GM18505 (cell line): ENCODE results near the gene PIGV.

Experiments
- ATAC-seq: cut with Tn5 transposase; IDR thresholded peaks from one replicate; pipeline ENCODE4 v1.9.1; 2021; ENCODE audit not compliant: unreplicated experiment
- POLR2A ChIP-seq: IDR thresholded peaks from 4 replicates; pipeline ENCODE4 v1.6.1; 2011; ENCODE audit warnings: borderline replicate concordance; ENCODE audit not compliant: insufficient read depth, insufficient read length; ENCODE audit errors: extremely low read depth

PIGV gene

DNA sequence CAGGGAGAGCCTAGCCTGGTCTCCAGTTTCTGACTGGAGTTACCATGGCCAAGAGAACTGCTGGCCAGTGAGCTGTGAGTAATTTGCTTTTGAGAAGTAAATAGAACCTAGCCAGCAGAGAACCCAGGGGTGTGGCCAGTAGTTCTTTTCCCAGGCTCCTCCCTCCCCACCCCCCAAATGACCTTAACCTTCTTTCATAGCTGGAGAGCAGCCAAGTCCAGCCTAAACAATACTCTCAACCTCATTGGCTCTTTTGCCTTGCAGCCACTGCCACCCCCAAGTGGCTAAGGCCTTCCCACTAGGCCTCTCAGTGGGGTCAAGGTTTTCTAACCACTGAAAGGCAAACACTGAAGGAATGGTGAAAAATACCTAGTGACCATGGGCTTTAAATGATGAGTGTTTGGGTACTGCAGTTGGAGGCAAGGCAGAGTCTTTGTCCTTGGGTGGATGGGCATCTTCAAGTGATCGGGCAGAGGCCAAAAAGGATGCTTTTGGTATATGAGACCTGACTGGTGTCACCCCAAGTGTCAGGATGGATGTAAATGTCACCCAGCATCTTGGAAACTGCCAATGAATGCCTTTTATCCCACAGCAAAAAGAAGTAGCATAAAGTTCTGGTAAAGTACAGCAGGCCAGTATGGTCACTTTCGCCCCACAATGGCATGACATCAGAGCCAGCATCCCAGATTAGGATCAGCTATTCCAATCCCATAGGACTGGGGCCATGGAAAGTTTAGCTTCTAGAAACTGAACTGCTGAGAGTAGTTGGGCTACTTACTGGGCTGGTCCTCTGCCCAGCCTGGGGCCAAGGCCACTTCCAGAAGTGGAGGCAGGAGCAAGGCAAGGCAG, 3.5 kb upstream of the PIGV start:
- no peak for ATAC-seq

DNA sequence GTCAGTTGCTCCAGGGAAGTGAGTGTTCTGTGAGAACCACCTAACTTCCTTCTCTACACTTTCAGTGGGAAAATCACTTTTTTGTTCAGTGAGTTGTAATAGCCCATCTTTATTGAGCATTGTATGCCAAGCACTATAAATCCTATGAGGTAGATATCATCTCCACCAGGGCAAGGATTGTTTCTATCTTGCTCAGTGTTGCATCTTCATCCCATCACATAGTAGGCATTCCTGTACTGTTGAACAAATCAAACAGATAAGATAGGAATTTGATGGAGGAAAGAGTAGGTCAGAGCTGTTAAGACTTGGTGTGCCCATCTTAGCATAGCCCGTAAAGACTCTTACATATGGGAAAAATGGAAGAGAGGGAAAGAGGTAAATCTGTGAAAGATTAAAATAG, 2.9 kb upstream of the PIGV start:
- no peak for TF ChIP-seq POLR2A
- no peak for ATAC-seq

More for the DNA sequence above, 3.5 kb upstream of the PIGV start:
- no peak for TF ChIP-seq POLR2A

DNA sequence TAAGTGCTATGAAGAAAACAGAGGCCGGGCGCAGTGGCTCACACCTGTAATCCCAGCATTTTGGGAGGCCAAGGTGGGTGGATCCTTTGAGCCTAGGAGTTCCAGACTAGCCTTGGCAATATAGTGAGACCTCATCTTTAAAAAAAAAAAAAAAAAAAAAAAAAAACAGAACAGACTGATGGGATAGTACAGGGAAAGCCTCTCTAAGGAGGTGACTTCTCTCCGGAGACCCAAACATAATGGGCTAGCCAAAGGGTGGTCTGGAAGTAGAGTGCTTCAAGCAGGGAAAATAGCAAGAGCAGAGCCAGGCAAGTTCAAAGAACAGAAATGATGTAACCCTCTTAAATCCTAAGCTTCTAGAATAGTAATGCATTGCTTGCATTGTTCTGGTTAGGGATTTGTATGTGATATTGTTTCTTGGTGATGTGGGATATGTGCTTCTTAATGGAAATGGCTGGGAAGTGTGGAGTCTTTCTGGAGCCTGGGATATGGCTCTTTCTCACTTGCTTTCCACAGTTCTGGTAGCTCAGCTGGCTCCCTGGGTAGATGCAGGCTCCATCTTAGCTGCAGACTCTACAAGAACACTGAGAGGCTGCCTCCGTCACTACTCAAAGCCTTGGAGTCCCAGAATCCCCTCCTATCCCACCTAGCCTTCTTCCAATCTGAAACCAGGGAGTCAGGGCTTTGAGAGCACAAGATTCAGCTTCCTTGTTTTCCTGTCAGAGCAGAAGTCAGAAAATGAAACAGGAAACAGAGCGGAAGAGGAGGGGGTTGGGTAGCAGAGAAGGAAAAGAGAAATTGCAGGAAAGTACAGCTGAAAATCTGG, 1.9 kb upstream of the PIGV start:
- no peak for ATAC-seq
- TF ChIP-seq POLR2A: no peak

DNA sequence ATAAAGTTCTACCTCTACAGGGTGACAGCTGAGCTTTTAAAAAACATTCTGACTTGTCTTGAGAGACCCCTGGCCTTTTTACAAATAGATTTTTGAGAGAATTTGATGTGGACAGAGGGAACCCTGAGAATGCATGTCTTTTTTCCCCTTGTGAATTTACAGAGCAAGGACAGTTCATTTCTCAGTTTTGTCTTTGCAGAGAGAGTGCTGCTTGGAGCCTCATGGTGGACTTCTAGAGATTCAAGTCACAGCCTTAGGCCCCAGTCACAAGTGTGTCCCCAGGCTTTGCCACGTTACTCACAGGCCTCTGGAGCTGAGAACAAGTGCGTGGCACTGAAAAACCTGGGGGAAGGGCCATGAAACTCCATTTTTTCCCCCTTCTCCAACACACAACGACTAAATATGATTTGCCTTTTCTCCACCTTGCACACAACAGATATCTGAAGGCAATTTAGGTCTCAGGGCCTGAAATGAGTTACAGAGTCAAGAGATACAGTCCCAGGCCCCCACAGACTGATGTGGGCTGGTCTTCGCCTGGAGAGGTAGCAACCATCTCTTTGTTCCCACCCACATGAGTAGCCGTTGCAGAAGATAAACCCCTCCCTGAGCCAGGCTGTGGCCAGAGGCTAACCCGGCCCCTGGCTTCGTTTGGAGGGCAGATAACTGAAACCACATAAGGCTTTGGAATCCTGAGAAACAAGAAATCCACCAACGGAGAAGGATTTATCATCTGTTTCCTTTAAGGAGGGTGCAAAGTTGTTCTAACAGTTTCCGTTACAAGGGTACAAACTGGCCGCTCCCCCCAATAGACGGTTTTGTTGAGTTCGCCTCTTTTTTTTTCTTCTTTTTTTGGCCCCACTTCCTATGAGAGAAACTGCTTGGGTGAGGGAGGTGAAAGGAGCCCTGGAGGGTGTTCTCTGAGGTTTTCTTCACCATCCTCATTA, 1.0 kb upstream of the PIGV start:
- TF ChIP-seq POLR2A: no peak
- no peak for ATAC-seq

- peak; percentile 31 for ATAC-seq
- TF ChIP-seq POLR2A: no peak
These were observed 407 bp upstream of the PIGV start for GRCh38 chr1:26787381-26787705.

GRCh38 chr1:26788515-26788785, 700 bp downstream of the PIGV start:
- no peak for TF ChIP-seq POLR2A
- no peak for ATAC-seq

GRCh38 chr1:26788836-26789611, 1.3 kb downstream of the PIGV start:
- TF ChIP-seq POLR2A: peak; percentile 59
- no peak for ATAC-seq

GRCh38 chr1:26789612-26789865, 1.8 kb downstream of the PIGV start:
- TF ChIP-seq POLR2A: no peak
- ATAC-seq: no peak

- ATAC-seq: no peak
- TF ChIP-seq POLR2A: no peak
These were observed 2.2 kb downstream of the PIGV start for GRCh38 chr1:26789931-26790330.

GRCh38 chr1:26790551-26790953, 2.8 kb downstream of the PIGV start:
- no peak for ATAC-seq
- TF ChIP-seq POLR2A: peak; percentile 19

DNA sequence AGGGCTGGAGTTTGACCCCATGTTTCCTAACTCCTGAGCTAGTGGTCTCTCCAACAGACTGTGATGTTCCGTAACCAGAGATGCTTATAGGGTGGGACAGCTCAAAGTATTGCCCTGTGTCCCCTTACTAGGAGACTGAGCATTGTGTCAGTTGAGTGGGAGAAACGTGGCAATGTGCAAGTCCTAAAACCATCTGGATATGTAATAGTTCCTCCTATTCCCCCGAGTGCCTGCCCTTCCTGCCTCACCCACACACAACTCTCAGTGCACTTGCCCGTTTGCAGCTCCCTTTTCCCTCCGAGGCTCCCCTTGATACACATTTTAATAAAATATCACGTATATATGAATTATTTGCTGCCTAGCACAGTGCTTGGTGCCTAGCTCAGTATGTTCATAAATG, 3.4 kb downstream of the PIGV start:
- no peak for ATAC-seq
- TF ChIP-seq POLR2A: no peak

DNA sequence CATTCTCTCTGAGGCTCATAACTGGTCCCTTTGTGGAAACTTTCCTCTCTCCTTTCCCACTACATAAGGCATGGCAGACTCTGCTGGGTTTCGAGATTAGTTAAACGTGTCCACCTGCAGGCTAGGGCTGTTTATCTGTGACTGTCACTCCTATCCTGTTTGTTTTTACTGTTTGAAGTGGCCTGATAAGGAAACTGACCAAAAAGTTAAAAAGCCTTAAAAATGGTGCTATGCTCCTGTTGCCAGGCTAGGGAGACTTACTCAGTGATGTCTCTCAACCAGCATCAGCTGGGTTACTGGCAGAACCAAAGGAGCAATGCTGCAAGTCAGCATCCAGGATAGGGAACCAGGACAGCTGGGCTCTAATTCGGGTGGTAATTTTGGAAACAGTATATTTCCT, 3.9 kb downstream of the PIGV start:
- ATAC-seq: no peak
- no peak for TF ChIP-seq POLR2A

- ATAC-seq: no peak
These were observed 5.2 kb downstream of the PIGV start for GRCh38 chr1:26792924-26793323.

More at GRCh38 chr1:26792924-26793323, 5.2 kb downstream of the PIGV start:
- TF ChIP-seq POLR2A: no peak
